Measurements from ENCODE around the gene ATXN7L1.
"Not testable (repeated sequence)": the region's sequence is repeated elsewhere in the genome, so short reads cannot be mapped to it uniquely, and the experiment has no call there.

Gene ATXN7L1

GRCh38 chr7:105890290-105890997 lies 14.0 kb upstream of the ATXN7L1 start:
- peak; percentile 27 for DNase-seq (ENCODE audit: low read depth, low spot score)

DNA sequence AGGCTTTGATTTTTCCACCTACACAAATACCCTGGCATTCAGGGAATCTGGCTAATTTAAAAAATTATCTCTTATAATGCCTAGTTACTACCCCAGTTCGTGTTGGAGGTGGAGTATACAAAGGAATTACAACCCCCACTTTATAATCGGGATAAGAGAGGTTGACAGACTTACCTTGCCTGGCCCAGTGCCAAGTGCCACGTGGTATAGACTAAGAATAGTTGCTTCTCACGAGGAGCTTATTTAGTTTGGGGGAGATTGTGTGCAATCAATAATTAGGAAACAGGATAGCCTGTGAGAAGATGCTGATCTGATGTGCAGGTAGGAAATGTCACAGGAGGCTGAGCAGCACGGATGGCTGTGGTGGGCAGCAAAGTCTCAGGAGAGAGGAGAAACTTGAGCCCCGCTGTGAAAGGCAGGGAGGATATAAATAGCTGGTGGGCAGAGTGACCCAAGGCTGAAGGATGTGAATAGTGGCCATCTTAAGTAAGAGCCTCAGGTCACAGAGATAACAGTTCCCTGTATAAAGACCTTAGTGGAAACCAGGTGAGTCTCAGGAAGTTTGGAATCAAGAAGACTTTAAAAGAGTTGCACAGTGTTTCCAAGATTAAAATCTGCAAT lies 11.3 kb upstream of the ATXN7L1 start:
- no peak for DNase-seq (ENCODE audit: low read depth, low spot score)

- no peak for DNase-seq (ENCODE audit: low read depth, low spot score)
Observed at GRCh38 chr7:105886776-105887175, 10.4 kb upstream of the ATXN7L1 start.

- DNase-seq (ENCODE audit: low read depth, low spot score): no peak
Observed at GRCh38 chr7:105885387-105886111, 9.2 kb upstream of the ATXN7L1 start.

DNA sequence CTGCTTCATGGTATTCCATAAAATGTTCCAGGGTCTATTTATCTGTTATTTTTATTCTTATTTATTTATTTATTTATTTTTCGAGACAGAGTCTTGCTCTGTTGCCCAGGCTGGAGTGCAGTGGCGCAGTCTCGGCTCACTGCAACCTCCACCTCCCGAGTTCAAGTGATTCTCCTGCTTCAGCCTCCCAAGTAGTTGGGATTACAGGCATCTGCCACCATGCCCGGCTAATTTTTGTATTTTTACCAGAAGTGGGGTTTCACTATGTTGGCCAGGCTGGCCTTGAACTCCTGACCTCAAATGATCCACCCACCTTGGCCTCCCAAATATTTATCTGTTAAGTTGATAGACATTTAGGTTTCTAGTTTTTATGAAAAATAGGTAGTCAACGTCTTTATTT lies 6.8 kb upstream of the ATXN7L1 start:
- not testable (repeated sequence) for DNase-seq (ENCODE audit: low read depth, low spot score)

DNA sequence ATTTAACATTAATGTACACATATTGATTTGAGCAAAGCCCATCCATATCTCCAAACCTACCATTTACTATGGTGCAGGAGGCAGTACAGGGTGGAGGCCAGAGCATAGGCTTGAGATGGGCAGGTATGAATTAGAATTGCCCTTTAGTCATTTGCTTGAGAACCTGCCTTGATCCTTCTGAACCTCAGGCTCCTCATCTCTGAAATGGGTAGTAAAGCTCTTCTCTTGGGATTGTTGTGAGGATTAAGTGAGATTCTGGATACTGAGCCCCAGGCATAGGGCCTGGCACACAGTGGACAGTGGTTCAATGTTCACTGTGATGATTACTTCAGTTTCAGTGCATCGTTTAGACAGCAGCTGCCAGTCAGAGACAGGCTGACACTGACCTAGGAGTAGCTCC lies 5.0 kb upstream of the ATXN7L1 start:
- no peak for DNase-seq (ENCODE audit: low read depth, low spot score)

GRCh38 chr7:105880571-105881330 lies 4.4 kb upstream of the ATXN7L1 start:
- no peak for DNase-seq (ENCODE audit: low read depth, low spot score)

- no peak for DNase-seq (ENCODE audit: low read depth, low spot score)
Observed at GRCh38 chr7:105879782-105880181, 3.4 kb upstream of the ATXN7L1 start.

DNA sequence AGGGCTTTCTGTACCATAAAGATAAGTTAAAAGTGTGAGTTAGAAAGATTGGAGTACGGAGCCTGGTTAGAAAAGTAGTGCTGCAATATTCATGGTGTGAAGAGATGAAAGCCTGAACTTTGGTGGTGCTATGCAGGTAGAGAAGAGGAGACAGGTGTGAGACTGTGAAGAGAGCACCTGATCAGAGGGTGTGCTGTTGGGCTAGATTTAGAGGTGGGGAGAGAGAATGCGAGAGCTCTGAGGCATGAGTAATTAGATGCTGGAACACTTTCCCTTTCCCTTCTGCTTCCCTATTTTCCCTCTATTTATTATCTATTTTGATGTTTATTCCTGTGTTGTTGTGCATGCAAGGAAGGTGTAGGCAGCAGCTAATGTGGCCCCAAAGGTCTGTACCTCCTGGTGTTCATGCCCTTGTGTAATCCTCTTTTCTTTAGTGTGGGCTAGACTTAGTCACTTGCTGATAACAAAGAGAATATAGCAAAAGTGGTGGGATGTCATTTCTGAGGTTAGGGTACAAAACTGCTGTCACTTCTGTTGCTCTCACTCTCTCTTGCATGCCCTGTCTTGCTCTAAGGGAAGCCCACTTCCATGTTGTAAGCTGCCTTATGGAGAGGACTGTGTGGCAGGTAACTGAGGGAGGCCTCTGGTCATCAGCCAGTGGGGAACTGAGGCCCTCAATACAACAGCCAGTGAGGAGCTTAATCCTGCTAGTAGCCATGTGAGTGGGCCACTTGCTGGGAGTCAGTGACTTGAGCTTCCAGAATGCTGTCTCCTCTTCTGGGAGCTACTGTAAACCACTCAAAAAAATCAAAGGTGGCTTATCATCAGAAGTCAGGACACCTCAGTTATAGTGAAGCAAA lies 2.6 kb upstream of the ATXN7L1 start:
- no peak for DNase-seq (ENCODE audit: low read depth, low spot score)

DNA sequence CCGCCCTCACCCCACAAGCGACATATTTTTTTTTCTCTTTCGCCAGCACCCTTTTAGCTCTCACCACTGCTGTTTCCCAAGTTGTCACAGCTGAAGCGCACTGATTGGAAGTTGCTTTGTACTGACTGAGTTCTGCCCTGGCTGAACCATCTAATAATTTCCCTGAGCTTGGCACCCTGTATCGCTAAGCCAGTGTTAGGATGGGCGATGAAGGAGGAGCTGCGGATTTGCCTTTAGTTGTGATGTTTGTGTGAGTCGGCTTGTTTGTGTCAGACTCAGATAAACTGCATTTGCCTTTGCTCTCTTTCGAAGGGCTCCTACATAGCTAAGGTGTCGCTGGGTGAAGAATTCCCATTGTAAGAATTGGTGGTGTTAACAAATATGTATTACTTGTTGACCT lies 1.3 kb upstream of the ATXN7L1 start:
- no peak for DNase-seq (ENCODE audit: low read depth, low spot score)

GRCh38 chr7:105876964-105877601 lies 684 bp upstream of the ATXN7L1 start:
- no peak for DNase-seq (ENCODE audit: low read depth, low spot score)

DNA sequence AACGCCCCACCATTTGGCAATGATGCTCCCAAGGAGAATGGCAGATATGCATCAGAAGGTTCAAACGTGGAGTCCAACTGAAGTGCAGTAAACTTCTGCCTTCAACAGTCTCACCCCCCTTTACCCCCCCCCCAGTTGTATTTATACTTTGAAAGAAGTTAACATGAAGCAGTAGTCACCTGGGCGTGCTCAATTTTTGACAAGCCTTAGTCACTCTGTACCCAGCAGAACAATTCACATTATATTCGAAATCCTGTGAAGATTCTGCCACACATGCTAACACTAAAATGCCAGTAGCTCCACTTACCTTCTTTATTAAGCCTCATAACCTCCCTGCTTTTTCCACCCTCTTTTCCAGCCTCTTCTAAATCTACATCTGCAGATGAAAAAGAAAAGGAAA lies 894 bp downstream of the ATXN7L1 start:
- no peak for DNase-seq (ENCODE audit: low read depth, low spot score)

DNA sequence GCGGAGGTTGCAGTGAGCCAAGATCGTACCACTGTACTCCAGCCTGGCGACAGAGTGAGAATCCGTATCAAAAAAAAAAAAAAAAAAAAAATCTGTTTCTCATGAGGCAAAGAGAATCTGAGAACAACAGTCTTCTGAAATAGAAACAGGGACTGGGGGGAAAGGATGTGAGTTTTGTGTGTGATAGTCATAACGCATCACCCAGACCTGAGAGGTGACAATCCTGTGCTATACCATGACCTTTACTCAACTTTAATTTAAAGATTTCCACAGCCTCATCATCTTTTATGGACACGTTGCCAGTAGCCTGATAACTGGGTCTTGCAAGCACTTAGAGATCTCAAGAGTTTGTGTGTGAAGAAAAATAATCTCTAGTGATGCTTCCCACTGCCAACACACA lies 2.3 kb downstream of the ATXN7L1 start:
- DNase-seq (ENCODE audit: low read depth, low spot score): no peak

GRCh38 chr7:105872491-105872890 lies 3.9 kb downstream of the ATXN7L1 start:
- DNase-seq (ENCODE audit: low read depth, low spot score): no peak

- no peak for DNase-seq (ENCODE audit: low read depth, low spot score)
Observed at GRCh38 chr7:105871142-105871541, 5.3 kb downstream of the ATXN7L1 start.

DNA sequence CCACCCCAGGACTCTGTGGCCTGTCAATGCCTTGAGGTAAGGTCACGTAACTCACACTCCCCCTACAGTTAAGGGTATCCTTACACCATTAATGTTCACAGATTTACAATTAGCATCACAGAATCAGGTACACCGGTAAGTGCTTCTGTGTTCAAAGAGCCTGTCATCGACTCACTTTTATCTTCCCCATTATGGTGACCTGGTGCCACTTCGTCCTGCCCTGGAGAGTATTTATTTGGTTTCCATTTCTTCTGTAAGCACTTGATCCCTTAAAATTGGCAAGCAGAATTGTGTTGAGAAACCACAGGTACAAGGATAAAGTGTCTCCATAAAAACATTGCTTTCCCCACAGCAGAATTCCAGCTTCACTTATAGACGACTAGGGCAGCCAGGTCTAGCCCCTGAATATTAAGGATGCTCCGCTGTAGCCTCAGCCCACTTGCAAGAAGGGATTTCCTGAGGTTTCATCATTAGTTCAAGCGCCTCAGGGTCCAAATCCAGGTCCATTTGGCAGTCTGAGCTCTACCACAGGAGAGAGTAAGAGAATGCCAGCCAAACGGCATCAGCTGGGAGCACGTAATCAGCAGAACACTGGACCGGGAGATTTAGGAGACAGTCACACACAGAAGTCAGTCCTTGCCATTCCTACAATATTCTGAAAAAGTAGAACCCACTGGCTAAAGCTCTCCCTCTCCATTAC lies 10.1 kb downstream of the ATXN7L1 start:
- DNase-seq (ENCODE audit: low read depth, low spot score): no peak

GRCh38 chr7:105863876-105864275 lies 12.5 kb downstream of the ATXN7L1 start:
- DNase-seq (ENCODE audit: low read depth, low spot score): no peak

GRCh38 chr7:105862770-105863169 lies 13.6 kb downstream of the ATXN7L1 start:
- no peak for DNase-seq (ENCODE audit: low read depth, low spot score)

GRCh38 chr7:105862276-105862675 lies 14.1 kb downstream of the ATXN7L1 start:
- DNase-seq (ENCODE audit: low read depth, low spot score): no peak

DNA sequence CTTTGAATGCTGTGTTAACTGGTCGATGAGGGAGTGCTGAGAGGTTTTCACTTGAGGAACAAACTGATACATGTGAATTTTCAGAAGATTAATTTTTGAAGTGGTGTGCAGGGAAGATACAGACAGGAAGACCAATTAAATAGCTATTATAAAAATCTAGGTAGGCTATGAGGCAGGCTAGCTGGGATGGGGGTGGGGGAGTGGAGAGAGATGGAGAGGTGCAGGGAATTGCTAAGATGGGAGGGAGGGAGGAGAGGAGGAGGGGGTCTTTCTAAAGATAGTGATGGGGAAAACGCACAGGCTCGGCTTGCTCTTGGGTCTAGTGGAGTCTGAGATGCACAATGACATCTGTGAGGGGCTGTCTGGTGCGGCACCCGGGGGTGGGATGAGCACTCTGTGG lies 15.2 kb downstream of the ATXN7L1 start:
- no peak for DNase-seq (ENCODE audit: low read depth, low spot score)
